IMR-90 (cell line): ENCODE data around the gene PYCR2. TPM values are rescaled to one million over a fixed set of nuclear protein-coding genes. Genes with fewer than 3 reads are reported as not detected.
"Not testable (repeated sequence)": the region's sequence is repeated elsewhere in the genome, so short reads cannot be mapped to it uniquely, and the experiment has no call there.

Source experiments
- ATAC-seq: fragments of 200-7000 bp; cut with Tn5 transposase; 2 replicates; pipeline ENCODE4 v1.9.1; 2020; ENCODE audit warnings: low read depth, mild to moderate bottlenecking, moderate library complexity
- BruUV-seq: library from RNA; stranded (reverse); fragments of 400-500 nt; replicated peaks from 2 replicates; lab custom pipeline; 2021; lab: Mats Ljungman, UMichigan
- CTCF ChIA-PET: fragments of 300-600 bp; formaldehyde crosslinking; extraction: SDS; loops from one replicate; lab custom pipeline; 2021; ENCODE audit warnings: antibody characterized with exemption; lab: Yijun Ruan, JAX
- POLR2A ChIA-PET: fragments of 300-600 bp; sonication (Branson Sonifier 250); formaldehyde crosslinking; loops from one replicate; lab custom pipeline; 2022; ENCODE audit warnings: antibody characterized with exemption; ENCODE audit not compliant: unreplicated experiment; lab: Charles Lee
- DNase-seq: peaks from one replicate; pipeline ENCODE4 v3.0.0; 2013
- H2AFZ ChIP-seq: replicated peaks from 2 replicates; pipeline ENCODE3; 2013; ENCODE audit warnings: low read length, mild to moderate bottlenecking; ENCODE audit not compliant: poor library complexity
- H2AK5ac ChIP-seq: 2 replicates; pipeline ENCODE4 v1.6.1; 2013; ENCODE audit warnings: low read depth, low read length, inconsistent platforms
- H2AK9ac ChIP-seq: replicated peaks from 2 replicates; pipeline ENCODE3; 2013; ENCODE audit warnings: mild to moderate bottlenecking, low read depth, low read length, moderate library complexity; ENCODE audit not compliant: poor library complexity
- H2BK120ac ChIP-seq: 2 replicates; pipeline ENCODE4 v1.6.1; 2013; ENCODE audit warnings: low read depth, low read length, inconsistent platforms
- H2BK15ac ChIP-seq: 3 replicates; pipeline ENCODE4 v1.6.1; 2013; ENCODE audit warnings: low read depth, low read length, inconsistent platforms
- H2BK20ac ChIP-seq: 2 replicates; pipeline ENCODE4 v1.6.1; 2013; ENCODE audit warnings: low read depth, mild to moderate bottlenecking, inconsistent platforms, low read length, moderate library complexity
- H2BK5ac ChIP-seq: 2 replicates; pipeline ENCODE4 v1.6.1; 2013; ENCODE audit warnings: mild to moderate bottlenecking, low read depth, low read length, inconsistent platforms; ENCODE audit not compliant: poor library complexity, severe bottlenecking
- H3K14ac ChIP-seq: replicated peaks from 2 replicates; pipeline ENCODE4 v1.6.1; 2013; ENCODE audit warnings: low read depth, low read length, inconsistent platforms
- H3K18ac ChIP-seq: 2 replicates; pipeline ENCODE4 v1.6.1; 2013; ENCODE audit warnings: low read depth, low read length, control low read depth
- H3K23ac ChIP-seq: 2 replicates; pipeline ENCODE4 v1.6.1; 2013; ENCODE audit warnings: low read depth, low read length, inconsistent platforms
- H3K27ac ChIP-seq: 2 replicates; pipeline ENCODE4 v1.5.1; 2013; ENCODE audit warnings: mild to moderate bottlenecking, control low read depth, low read length; ENCODE audit not compliant: insufficient read depth
- H3K27me3 ChIP-seq: 2 replicates; pipeline ENCODE4 v1.6.1; 2013; ENCODE audit warnings: low read length; ENCODE audit not compliant: control insufficient read depth, insufficient read depth
- H3K36me3 ChIP-seq: 2 replicates; pipeline ENCODE4 v1.6.1; 2013; ENCODE audit warnings: low read length, mixed read lengths; ENCODE audit not compliant: control insufficient read depth, insufficient read depth
- H3K4ac ChIP-seq: 2 replicates; pipeline ENCODE4 v1.6.1; 2013; ENCODE audit warnings: low read depth, low read length, inconsistent platforms
- H3K4me1 ChIP-seq: 2 replicates; pipeline ENCODE4 v1.6.1; 2013; ENCODE audit warnings: low read length, mixed read lengths; ENCODE audit not compliant: control insufficient read depth, insufficient read depth
- H3K4me2 ChIP-seq: 2 replicates; pipeline ENCODE4 v1.6.1; 2013; ENCODE audit warnings: low read depth, mild to moderate bottlenecking, control low read depth, low read length, moderate library complexity
- H3K4me3 ChIP-seq: 2 replicates; pipeline ENCODE4 v1.5.1; 2013; ENCODE audit warnings: low read depth, mild to moderate bottlenecking, control low read depth, low read length, moderate library complexity; ENCODE audit not compliant: insufficient read depth
- H3K56ac ChIP-seq: 2 replicates; pipeline ENCODE4 v1.6.1; 2013; ENCODE audit warnings: low read length, inconsistent platforms; ENCODE audit not compliant: insufficient read depth; ENCODE audit errors: extremely low read depth
- H3K79me1 ChIP-seq, 2 experiments: 2 replicates each; pipeline ENCODE4 v1.6.1; 2013; ENCODE audit warnings: low read length in 2 of 2, inconsistent platforms in 1 of 2, low read depth in 1 of 2
- H3K9ac ChIP-seq: 2 replicates; pipeline ENCODE4 v1.6.1; 2013; ENCODE audit warnings: low read depth, low read length, control low read depth
- H3K9me1 ChIP-seq: 2 replicates; pipeline ENCODE4 v1.6.1; 2013; ENCODE audit warnings: low read length, inconsistent platforms; ENCODE audit not compliant: insufficient read depth
- H3K9me3 ChIP-seq: 2 replicates; pipeline ENCODE4 v1.6.1; 2013; ENCODE audit warnings: low read length; ENCODE audit not compliant: control insufficient read depth, insufficient read depth
- H4K20me1 ChIP-seq: 2 replicates; pipeline ENCODE4 v1.6.1; 2013; ENCODE audit warnings: low read length, inconsistent platforms; ENCODE audit not compliant: insufficient read depth
- H4K5ac ChIP-seq: 2 replicates; pipeline ENCODE4 v1.6.1; 2013; ENCODE audit warnings: mild to moderate bottlenecking, low read depth, low read length, control low read depth
- H4K8ac ChIP-seq, 2 experiments: 2 replicates each; pipeline ENCODE4 v1.6.1; 2013; ENCODE audit warnings: low read depth in 2 of 2, low read length in 2 of 2, control low read depth in 1 of 2, inconsistent platforms in 1 of 2
- H4K91ac ChIP-seq: 2 replicates; pipeline ENCODE4 v1.6.1; 2013; ENCODE audit warnings: low read depth, low read length, inconsistent platforms; ENCODE audit not compliant: insufficient read depth
- WGBS, 2 experiments: methylation state at CpG; one replicate each; pipeline versions ENCODE4 v1.1.5 to v1.1.7; 2013; ENCODE audit warnings: missing lambda C conversion rate in 2 of 2; ENCODE audit not compliant: insufficient read length in 1 of 2; ENCODE audit errors: extremely low coverage in 2 of 2; 5-methylcytosine and 5-hydroxymethylcytosine counted together
- dilution Hi-C: fragments of 300-500 bp; cut with HindIII; formaldehyde crosslinking; loops from one replicate; pipeline ENCODE4 v1.14.3; 2018; ENCODE audit warnings: low sequenced_read_pairs; ENCODE audit not compliant: unreplicated experiment
- in situ Hi-C: fragments of 300-500 bp; cut with MboI; formaldehyde crosslinking; loops from 3 replicates; pipeline ENCODE4 v1.14.3; 2019; ENCODE audit warnings: low sequenced_read_pairs, inconsistent platforms, mixed read lengths
- intact Hi-C: fragments of 100-400 bp; cut with micrococcal nuclease; formaldehyde crosslinking; loops from 2 replicates; pipeline ENCODE4 v1.10.0; 2022
- polyA plus RNA-seq, 3 experiments: library from polyadenylated mRNA; depleted of rRNA; stranded (reverse); fragments of >200 nt; gene quantifications; 2 replicates each; pipeline ENCODE4 v1.2.3, GENCODE V29; 2012; ENCODE audit warnings: low replicate concordance in 1 of 3
- total RNA-seq: library from RNA; depleted of rRNA; stranded (reverse); fragments of >200 nt; gene quantifications from 2 replicates; pipeline ENCODE4 v1.2.3, GENCODE V29; 2012

PYCR2 gene
- total and polyA plus RNA-seq, 2 of the 4 experiments (the other 2 are of a cell fraction), result 34.4 to 68.1 TPM

DNA sequence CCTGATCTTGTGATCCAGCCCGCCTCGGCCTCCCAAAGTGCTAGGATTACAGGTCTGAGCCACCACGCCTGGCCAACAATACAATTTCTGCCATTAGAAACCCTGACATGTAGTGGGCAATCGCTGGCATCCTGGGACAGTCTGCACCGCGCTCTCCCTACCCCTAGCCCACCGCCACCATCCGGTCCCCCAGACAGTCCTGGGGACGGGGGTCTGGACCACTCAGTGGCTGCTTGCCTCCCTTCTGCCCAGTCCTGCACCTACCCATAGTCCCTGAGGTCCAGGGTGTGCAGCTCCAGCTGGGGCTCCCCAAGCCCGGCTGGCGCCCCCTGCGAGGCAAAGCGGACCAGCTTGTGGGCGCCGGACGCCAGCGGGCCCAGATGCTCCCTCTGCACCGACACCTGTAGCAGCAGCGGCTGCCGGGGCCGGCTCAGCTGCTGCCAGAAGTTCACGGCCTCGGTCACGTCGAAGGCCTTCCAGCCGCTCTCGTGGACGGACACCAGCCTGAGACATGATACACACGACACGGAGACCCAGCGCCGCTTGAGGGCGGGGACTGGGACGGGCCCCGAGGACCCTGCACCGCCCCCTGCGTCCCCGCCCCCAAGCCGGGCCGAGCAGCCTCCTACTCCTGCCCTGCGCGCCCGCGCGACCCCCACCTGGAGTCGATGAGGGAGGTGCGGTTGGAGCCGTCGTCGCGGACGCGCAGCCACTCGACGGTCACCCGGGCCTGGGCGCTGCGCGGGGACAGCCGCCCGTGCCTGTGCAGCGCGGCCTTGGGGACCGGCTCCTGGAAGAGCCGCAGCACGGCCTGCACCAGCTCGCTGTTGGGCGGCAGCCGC is 15.3 kb upstream of the PYCR2 start:
- H2AFZ ChIP-seq, H2AK9ac ChIP-seq, H4K20me1 ChIP-seq, H3K56ac ChIP-seq, DNase-seq, H3K9ac ChIP-seq, ATAC-seq, H3K27ac ChIP-seq, H2BK15ac ChIP-seq, H2BK120ac ChIP-seq, H3K14ac ChIP-seq, H3K4me3 ChIP-seq, in situ Hi-C loops, H3K79me1 ChIP-seq, H4K5ac ChIP-seq, H3K36me3 ChIP-seq, H3K27me3 ChIP-seq, H3K4me1 ChIP-seq, intact Hi-C loops, H3K23ac ChIP-seq, H3K9me1 ChIP-seq, CTCF ChIA-PET, H3K9me3 ChIP-seq, H3K4ac ChIP-seq, H3K4me2 ChIP-seq, H4K91ac ChIP-seq, H2AK5ac ChIP-seq, H4K8ac ChIP-seq, H2BK5ac ChIP-seq, BruUV-seq, dilution Hi-C loops, POLR2A ChIA-PET, H2BK20ac ChIP-seq, H3K18ac ChIP-seq: not testable (repeated sequence)
- 41% methylated on average over 9 of the region's 69 CpGs; no CpG with 5 or more reads in 1 of the 2 experiments for WGBS, 2 experiments
